A549 (cell line): ENCODE measurements around the gene ARHGAP23.

Experiments used
- GATA3 ChIP-seq: IDR thresholded peaks from 2 replicates; pipeline ENCODE4 v1.6.1; 2012; ENCODE audit warnings: borderline replicate concordance
- PHF8 ChIP-seq: fragments of 200-600 bp; sonication (generic); IDR thresholded peaks from 2 replicates; pipeline ENCODE4 v1.6.1; 2016; ENCODE audit warnings: low read depth, mild to moderate bottlenecking, antibody characterized with exemption, moderate library complexity, borderline replicate concordance
- RNF2 ChIP-seq: fragments of 200-600 bp; sonication (generic); IDR thresholded peaks from 2 replicates; pipeline ENCODE4 v1.6.1; 2016; ENCODE audit warnings: low read depth, mild to moderate bottlenecking, antibody characterized with exemption, moderate library complexity, borderline replicate concordance
- TF ChIP-seq, protein P1 (sequence below): fragments of >200 bp; sonication (Bioruptor Twin); formaldehyde crosslinking; IDR thresholded peaks from 3 replicates; pipeline ENCODE4 v1.5.1; 2016

DNA sequence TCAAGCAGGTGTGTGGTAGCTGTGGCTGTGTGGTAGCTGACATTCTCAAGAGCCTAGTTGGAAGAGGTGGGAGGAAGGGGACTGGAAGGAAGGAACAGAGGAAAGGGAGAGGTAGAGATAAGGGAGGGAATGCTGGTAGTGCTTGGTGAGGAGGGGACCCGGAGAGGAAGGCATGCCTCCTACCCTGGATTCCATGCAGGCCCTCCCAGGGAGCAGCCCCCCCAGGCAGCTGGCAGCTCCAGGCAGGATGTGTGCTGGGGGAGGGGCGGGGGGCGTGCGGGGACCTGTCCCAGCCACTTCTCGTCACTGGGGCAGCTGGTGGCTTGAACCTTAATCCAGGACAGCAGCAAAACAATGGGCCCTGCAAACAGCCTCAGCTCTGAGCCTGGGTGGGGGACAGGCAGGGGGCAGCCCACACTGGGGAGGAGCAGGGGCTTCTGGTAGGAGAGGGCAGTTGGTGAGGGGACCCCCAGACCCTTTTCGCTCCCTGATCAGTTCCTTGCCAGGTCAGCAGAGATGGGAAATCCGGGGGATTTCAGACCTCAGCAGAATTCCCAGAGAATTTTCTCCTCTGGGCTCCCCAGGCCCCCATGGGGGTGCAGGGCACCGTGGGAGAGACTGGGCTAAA, 27.1 kb downstream of the ARHGAP23 start:
- no peak for TF ChIP-seq GATA3
- TF ChIP-seq, protein P1, sequence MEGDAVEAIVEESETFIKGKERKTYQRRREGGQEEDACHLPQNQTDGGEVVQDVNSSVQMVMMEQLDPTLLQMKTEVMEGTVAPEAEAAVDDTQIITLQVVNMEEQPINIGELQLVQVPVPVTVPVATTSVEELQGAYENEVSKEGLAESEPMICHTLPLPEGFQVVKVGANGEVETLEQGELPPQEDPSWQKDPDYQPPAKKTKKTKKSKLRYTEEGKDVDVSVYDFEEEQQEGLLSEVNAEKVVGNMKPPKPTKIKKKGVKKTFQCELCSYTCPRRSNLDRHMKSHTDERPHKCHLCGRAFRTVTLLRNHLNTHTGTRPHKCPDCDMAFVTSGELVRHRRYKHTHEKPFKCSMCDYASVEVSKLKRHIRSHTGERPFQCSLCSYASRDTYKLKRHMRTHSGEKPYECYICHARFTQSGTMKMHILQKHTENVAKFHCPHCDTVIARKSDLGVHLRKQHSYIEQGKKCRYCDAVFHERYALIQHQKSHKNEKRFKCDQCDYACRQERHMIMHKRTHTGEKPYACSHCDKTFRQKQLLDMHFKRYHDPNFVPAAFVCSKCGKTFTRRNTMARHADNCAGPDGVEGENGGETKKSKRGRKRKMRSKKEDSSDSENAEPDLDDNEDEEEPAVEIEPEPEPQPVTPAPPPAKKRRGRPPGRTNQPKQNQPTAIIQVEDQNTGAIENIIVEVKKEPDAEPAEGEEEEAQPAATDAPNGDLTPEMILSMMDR: no peak
- TF ChIP-seq PHF8: no peak
- no peak for TF ChIP-seq RNF2
